Stimulated activated CD8-positive, alpha-beta memory T cell treated with anti-CD3 and anti-CD28 coated beads, Interleukin-15, amount 100 ng/mL, for 48 hours (primary cell): ENCODE data around the gene FAS.
A peak's percentile ranks its signal among the peaks of the same experiment; 100 is the strongest.

ENCODE experiments used
- DNase-seq, 2 donors: peaks; one replicate each; pipeline ENCODE4 v3.0.0-alpha.2; 2020; ENCODE audit warnings: low read depth in 2 of 2

Gene FAS

DNA sequence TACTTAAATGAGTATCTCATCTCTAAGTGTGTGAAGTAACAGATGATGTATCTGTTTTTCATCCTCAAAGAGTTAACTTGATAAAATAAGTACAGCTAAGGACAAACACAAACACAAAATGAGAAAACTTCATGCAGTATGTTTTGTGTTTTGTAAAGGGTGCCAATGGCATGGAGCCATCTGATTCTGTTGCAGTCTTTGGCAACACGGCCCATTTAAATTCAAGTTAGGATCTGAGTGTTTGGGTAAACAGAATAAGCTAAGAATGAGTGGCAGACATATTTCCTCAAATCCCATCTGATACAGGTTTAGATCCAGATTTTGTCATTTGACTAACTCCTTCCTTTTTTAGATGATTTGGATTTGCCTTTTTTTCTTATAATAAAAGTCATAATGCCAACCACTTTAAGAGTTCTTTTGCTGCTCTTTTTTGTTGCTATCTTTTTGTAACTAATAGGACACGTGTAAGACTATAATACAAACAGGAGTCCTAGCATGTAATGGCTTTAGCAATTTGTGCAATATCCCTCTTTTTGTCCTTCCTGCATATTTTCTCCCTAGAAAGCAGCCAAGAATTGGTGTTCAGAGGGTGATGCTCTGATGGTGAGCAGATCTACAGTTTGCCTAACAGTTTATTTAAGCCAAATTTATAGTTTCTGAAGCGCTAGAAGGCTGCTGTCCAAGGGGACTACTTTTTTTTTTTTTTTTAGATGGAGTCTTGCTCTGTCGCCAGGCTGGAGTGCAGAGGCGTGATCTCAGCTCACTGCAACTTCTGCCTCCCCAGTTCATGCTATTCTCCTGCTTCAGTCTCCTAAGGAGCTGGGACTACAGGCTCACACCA is 19.2 kb upstream of the FAS start:
- DNase-seq: no peak

DNA sequence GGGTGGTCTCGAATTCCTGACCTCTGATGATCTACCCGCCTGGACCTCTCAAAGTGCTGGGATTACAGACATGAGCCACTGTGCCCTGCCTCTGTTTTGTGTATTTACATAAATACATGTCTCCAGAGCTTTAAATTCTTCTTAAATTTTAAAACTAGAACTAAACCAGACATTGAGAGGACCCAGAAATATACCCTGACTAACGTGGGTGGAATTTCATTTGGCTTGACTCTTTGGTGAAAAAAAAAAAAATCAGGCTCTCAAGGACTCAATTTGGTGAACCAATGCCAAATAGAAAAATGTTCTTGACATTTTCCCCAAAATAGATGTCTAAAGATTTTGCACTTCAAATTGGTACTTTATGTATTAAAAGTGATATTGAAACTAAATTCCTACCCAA is 16.6 kb upstream of the FAS start:
- DNase-seq: no peak

DNA sequence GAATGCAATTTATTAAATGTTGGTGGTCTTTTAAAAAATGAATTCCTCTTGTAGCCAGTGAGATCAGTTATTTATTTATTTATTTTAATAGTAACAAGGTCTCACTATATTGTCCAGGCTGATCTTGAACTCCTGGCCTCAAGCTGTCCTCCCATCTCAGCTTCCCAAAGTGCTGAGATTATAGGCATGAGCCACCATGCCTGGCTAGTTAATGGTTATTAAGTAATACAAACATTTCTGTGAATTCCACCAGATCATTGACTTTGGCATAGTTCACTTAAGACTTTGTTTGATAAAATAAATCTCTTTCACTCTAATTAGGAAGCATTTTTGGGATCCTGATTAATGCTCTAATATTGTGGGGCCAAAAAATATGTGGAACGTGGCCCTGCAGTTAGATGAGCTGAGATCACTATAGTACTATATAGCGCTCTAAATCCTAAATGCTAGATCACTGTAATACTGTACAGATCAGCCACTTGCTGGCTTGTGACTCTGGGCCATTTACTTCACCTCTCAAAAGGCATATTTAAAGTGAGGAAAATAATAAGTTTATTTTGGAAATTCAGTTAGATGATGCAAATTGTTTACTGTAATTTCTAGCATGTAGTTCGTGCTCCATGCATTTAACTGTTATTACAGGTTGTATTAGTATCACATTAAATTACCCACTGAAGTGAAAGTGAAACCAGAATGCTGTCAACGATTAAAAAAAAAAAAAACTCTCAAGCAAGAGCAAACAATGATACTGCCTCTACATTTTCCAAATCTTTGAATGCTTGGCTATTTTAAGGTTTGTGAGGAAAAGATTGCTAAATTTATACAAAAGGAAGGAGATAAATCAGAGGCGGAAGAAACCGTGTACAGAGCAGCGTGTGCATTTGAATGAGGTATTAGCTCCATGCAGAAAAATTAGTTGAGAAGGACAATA is 15.9 kb upstream of the FAS start:
- no peak for DNase-seq

DNA sequence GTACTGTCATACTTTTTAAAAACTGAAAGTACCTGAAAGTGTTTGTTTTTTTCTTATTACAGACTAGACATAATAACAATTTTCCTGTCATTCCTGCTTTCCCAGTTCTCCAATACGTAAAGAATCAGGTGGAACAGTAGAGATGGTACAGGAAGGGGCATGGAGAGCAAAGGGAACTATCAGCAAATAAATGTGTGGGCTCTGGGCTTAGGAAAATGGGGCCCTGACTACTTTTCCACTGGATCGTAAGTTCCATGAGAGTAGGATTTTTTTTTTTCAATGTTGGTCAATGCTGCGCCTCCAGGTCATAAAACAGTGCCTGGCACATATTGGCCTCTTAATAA is 15.2 kb upstream of the FAS start:
- no peak for DNase-seq

DNA sequence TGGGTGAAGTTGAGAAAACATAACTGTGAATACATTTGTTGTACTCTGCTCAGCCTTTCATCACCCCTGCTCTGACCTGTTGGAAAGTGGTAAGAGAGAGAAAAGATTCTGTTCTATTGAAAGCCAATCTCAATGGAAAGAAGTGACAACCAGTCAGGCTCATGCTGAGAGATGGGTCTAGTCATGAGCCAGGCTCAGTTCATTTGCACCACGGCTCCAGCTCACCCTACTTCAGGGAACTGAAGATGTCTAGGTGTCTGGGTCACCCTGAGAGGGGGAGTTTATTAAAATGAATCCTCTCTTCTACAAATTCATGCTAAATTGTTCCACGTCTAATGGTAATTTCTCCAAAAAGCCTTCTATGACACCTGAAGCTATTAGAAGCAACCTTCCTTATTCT is 12.1 kb upstream of the FAS start:
- DNase-seq: no peak

DNA sequence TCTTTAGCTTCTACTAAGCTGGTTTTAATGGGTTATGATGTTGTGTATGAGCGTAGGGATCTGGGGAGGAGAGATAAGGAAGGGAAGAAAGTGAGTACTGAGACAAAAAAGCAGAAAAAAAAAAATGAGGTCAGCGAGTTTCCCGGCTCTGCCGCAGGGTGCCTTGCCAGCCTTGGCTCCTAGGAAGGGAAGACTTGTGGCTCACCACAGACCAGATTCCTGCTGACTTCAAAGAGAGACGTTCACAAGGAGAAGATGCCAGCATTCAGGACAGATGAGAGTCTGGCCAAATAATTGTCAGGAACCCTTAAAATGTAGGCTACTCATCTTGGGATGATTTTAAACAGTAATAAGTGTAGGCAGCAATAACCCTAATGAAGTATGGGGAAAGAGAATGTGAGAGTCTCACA is 11.4 kb upstream of the FAS start:
- no peak for DNase-seq

DNA sequence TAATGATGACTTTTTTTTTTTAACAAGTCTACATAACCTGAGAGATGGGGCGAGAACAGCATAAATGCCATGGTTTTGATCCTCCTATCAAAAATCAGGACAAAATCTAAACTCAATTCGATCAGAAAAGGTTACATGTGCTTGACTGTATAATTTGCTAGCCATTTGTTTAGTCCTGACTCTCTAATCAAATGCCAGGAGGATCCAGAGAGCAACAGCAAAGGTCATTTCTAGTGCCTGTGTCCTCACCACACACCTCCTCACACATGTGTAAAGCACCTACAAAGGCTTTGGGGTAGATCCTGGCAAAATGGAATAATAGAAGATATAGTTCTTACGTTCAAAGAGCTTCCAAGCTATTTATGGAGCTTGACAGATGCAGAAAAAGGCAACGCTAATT is 11.0 kb upstream of the FAS start:
- DNase-seq: no peak

DNA sequence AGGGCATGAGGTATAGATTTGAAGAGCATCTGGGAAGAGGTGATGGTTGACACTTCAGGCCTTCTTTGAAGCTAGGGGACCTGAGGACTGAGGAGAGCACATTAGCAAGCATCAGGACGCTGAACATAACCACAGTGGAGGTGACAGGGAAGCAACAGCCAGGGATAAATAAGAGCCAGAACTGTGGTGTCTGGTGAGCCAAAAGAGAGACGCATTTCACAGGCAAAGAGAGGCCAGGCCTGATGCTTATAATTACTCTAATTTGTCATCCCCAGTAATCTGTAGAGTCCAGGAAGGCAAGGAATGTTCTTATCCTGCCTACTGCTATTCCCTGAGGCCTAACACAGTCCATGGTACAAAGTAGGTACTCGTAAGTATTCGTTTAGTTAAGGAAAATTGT is 10.4 kb upstream of the FAS start:
- DNase-seq: no peak

DNA sequence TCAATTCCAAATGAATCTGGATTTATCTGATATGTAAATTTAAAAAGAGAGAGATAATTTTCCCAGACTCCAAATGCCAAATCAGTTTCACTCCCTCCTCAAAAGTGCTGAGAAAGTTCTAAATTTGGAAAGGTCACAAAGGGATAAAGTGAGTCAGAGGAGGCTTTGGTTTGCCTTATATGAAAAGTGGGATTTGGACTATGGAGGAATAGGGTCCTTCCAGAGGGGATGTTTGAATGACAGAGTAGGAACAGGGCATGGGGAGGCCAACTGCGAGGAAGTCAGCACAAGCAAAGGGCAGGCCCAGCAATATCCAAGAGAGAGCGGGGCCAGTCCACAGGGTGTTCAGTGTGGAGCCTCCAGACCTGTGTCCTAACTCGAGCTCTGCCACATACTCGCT is 9.8 kb upstream of the FAS start:
- DNase-seq: no peak

DNA sequence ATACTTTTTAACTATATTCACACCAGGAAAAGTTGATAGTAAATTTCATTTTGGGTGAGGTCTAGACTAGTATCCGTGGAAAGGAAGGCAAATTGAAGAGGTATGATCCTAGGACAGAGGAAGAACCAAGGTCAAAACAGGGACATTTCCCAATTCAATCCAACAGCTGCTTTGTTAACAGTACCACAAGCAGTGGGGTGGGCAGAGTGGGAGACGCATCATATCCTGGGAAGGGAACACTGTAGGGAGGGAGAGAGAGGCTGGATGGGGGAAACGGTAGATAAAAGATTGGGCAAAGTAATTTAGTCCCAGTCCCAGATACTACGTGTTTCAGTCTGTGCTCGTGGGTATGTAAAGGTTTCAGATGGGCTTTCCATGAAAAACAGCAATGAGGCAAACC is 9.2 kb upstream of the FAS start:
- DNase-seq: no peak

DNA sequence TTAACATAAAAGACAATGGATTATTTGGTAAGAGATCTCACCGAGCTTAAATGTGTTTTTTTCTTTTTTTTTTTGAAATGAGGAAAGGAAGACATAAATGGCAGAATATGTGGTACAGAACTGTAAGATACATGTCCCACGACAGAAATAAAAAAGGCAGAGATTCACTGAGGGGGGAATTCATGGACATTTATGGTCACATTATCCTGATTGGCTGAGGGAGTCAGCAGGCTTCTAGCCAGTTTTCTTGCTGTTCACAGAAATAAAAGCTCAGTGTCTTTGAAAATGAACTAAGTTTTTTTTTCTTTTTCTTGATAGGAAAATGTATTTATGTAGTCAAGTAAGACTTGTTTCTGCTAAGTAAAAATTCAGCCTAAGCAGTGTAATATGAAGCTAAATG is 8.2 kb upstream of the FAS start:
- no peak for DNase-seq

DNA sequence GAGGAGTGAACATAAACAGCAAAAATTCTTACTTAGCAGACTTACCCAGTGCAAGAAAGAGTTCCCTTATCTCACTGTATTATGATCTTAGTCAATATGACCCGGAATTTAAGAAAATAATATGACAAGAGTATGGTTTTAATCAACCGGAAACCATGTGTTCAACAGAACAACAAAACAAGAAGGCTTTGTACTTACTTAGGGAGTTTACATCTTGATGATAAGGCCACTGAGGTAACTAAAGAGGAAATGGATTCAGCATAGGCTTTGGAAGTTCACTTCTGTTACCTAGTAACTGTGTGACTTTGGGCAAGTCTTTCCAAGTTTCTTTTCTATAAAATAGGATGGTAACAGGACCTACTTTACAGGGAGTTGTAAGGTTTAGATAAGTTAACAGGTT is 7.4 kb upstream of the FAS start:
- no peak for DNase-seq

DNA sequence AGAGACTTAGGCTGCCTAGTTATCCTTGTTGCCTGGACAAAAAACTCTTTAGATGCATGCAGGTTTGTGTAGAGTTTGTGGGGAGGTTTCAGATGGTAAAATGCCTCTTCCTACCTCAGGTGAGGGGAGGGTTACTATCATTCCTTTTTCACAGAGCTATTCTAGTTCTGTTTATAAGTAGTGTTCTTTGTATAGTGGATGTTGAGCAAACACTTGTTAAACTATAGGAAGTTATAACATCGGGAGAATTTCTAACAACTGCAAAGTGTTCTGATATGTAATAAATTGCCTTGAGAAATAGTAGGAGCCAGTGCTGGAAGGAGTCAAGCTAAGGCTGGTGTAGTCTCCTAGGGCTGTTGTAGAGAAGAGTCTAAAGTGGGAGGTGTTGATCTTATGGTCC is 6.7 kb upstream of the FAS start:
- DNase-seq: no peak

DNA sequence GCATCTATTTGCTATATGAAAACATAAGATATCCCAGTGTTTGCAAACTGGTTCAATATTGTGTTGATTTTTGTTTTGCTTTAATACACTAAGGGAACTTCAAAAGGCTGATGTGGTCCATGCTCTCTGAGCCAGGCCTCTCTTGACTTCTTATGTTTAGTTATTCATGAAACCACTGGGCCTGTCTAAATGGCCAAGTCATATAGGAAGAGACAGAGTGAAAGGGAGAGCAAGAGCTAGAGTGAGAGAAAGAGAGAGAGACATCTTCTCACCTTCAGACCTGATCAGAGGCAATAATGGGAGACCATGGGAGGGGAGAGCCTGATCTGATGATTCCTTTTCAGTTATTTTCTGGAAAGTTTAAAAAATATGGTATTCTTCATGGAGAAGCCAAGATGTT is 6.1 kb upstream of the FAS start:
- DNase-seq: no peak

DNA sequence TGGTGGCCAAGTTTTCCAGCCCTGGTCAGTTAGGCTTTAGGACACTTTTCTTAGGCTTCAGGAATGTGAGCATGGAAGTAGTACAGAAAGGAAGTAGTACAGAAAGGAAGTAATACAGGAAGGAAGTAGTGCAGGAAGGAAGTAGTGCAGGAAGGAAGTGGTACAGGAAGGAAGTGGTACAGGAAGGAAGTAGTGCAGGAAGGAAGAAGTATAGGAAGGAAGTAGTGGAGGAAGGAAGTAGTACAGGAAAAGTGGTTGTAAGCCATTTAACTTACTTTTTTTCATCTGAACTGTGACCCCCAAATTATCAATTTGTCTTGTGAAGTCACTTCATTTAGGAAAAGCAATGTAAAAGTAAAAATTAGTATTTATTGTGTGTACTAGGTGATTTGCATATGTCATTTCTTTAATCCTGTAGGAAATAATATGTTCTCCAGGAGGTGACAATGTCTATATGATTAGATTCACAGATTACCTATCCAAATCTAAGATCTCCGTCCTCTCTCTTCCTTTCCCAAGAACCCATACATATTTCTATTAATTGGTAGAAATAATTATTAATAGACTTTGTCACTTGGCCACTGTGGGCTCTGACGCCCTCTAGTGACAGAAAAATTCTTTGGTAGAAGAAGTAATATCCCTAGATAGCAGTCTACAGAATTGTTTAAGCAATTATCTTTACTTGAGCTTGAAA is 3.9 kb upstream of the FAS start:
- no peak for DNase-seq

DNA sequence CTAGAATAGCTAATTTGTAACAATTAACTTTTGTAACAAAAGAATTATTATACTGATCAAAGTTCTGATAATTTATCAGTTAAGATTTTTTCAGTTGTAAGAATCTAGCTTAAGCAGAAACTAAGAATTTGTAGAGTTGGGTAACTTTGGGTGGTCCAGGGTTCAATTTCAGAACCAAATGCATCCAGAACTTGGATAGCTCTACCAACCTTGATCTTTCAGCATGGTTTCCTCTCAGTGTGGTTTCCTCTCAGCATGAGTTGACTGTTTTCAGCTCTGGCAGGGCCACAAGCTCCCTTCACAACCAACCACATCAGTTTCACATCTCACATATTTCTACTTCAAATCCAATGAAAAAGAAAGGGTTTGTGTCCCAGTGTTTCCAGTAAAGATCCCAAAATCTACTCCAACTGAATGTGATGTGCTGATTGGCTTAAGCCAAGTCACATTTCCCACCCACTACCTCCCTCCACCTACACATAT is 3.3 kb upstream of the FAS start:
- DNase-seq: no peak

DNA sequence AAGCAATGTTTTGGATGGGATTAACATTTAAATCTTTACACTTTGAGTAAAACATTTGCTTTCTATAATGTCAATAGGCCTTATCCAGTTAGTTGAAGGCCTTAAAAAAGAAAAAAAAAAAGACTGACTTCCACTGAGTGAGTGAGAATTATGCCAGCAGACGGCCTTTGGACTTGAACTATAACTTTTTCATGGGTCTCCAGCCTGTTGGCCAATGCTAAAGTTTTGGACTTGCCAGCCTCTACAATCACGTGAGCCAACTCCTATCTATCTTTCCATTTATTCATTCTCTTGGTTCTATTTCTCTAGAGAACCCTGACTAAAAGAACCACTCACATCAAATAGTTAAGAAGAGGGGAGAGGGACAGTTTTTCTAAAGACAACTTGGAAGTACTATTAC is 2.8 kb upstream of the FAS start:
- DNase-seq: no peak

DNA sequence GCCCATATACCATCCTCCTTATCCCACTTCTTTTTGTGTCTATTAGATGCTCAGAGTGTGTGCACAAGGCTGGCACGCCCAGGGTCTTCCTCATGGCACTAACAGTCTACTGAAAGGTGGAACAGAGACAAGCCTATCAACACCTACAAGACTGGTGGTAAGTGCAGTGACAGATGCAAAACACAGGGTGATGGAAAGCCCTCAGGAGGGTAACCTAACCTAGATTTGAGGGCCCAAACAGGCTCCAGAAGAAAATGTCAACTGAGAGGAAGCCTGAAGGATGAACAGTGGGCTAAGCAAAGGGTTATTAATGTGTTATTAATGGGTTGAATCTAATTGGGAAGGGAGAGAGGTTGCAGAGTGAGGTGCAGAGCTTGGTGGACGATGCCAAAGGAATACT is 1.2 kb upstream of the FAS start:
- no peak for DNase-seq

DNA sequence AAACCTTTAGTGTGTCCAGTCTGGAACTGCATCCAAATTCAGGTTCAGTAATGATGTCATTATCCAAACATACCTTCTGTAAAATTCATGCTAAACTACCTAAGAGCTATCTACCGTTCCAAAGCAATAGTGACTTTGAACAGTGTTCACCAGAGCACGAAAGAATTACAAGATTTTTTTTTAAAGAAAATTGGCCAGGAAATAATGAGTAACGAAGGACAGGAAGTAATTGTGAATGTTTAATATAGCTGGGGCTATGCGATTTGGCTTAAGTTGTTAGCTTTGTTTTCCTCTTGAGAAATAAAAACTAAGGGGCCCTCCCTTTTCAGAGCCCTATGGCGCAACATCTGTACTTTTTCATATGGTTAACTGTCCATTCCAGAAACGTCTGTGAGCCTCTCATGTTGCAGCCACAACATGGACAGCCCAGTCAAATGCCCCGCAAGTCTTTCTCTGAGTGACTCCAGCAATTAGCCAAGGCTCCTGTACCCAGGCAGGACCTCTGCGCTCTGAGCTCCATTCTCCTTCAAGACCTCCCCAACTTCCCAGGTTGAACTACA is 694 bp upstream of the FAS start:
- DNase-seq: no peak

DNA sequence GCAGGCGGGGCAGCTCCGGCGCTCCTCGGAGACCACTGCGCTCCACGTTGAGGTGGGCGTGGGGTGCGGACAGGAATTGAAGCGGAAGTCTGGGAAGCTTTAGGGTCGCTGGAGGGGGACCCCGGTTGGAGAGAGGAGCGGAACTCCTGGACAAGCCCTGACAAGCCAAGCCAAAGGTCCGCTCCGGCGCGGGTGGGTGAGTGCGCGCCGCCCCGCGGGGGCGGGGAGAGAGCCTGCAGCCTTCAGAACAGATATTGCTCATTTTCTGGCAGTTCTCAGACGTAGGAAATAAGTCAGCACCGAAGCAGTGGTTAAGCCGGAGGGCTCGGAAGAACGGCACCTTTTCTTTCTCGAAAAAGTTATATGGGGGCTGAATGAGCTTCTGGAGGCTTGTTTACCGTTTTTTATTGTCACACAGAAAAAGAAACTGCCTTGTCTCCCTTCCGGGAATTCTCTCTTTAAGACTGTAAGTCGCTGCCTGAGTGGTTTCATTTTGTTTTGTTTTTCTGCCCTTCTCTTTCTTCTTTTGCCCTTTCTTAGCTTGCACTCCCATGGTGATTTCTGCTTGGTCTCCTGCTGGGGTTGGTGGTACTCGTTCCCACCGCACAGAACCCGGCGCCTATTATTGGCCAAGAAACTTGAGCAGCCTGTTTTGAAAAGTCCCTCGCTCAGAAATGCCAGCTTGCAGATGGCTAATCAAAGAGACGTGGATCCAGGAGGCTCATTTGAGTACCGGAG is 732 bp downstream of the FAS start:
- DNase-seq: peak; percentile 61 to 69

DNA sequence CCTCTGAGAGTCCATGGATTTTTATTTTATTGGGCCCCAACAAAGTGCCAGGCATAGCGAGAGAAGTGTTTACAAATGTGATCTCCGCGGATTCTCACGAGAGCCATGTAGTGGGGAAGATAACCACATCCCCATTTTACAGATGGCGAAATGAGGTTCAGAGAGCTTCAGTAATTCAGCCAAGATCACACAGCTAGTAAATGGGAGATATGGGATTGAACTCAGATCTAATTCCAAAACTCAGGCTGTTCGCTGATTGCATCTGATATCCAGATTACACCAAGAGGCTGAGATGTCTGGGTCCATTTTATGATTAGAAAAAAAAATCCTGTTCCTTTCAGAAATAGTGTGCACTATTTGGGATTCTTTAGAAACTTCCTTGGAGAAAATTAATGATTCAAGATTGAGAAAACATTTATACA is 1.3 kb downstream of the FAS start:
- no peak for DNase-seq
